ENCODE data around the gene AEBP1. TPM values are rescaled to one million over a fixed set of nuclear protein-coding genes. Genes with fewer than 3 reads are reported as not detected.

Gene AEBP1
- total RNA-seq, 1 experiment from 2014 or later = 49.3 TPM

DNA sequence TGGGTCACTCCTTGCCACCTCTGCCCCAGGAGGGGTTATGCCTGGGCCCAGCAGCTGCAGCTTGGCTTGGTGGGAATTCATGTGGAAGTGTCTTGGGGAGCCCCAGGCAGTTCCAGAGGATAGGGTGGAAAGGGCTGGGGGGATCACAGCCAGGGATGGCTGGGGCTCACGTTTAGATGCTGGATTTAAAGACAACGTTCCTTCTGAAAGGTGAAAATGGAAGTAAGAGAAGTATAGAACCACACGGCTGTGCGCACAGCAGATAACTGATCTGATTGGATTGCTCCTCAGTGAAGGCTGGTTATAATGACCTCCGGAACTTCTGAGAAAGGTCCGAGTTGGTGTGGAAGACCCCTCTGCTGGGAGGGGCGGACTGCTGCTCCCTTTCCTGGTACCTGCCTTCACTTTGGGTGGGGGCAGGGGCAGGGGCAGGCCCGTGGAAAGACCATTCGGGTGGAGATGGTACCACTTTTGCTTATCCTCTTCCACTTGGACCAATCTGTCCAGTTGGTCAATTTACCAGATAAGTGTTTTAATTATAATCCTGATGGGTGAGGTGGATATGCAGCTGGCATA, 44.9 kb downstream of the AEBP1 start:
- Histone ChIP-seq H2BK20ac (ENCODE audit: low read depth, low read length, poor library complexity, severe bottlenecking) (no peak overlapping the region), H4K5ac (ENCODE audit: insufficient read length, low read depth, low read length) (no peak overlapping the region), H3K14ac (ENCODE audit: insufficient read depth, low read length) (no peak overlapping the region), H3K9ac (ENCODE audit: extremely low read depth, insufficient read length, low read length) (no peak overlapping the region), H3K9me3 (ENCODE audit: control insufficient read depth, low read depth, low read length) (no peaks in the 10 kb centered on the region), H3K23ac (ENCODE audit: insufficient read length, low read depth, low read length) (no peak overlapping the region), H3K79me2 (ENCODE audit: insufficient read depth, low read length) (no peaks in the 10 kb centered on the region), H2AK5ac (ENCODE audit: insufficient read length, low read length) (no peak overlapping the region), H2AFZ (ENCODE audit: low read length) (no peak overlapping the region), H2BK120ac (ENCODE audit: low read depth, low read length, poor library complexity, severe bottlenecking) (no peak overlapping the region), H3K23me2 (ENCODE audit: insufficient read length, low read depth, low read length, poor library complexity, severe bottlenecking) (peaks cover 9% of the 10 kb centered on the region), H3K27me3 (ENCODE audit: insufficient read depth, low read length) (peaks cover 8% of the 10 kb centered on the region; the same call in 1 of the 2 replicates), H2BK15ac (ENCODE audit: low read depth, low read length) (no peak overlapping the region), H4K20me1 (ENCODE audit: control insufficient read depth, insufficient read depth, insufficient read length) (no peaks in the 10 kb centered on the region), H2BK5ac (ENCODE audit: insufficient read length, low read length) (no peak overlapping the region), H3K4me1 (ENCODE audit: insufficient read depth, low read length) (no peaks in the 10 kb centered on the region), H4K91ac (ENCODE audit: insufficient read length, low read depth, low read length) (no peak overlapping the region), H3T11ph (ENCODE audit: low read length) (no peak overlapping the region), H3K56ac (ENCODE audit: insufficient read length, low read depth, low read length) (no peak overlapping the region), H3K27ac (ENCODE audit: insufficient read length, low read depth, low read length) (no peak overlapping the region), H4K8ac (replicated peaks; ENCODE audit: insufficient read length, low read depth, low read length) (no peak overlapping the region), H3K79me1 (ENCODE audit: insufficient read depth, low read depth, low read length, poor library complexity, severe bottlenecking) (no peaks in the 10 kb centered on the region), H2BK12ac (ENCODE audit: insufficient read length, low read depth, low read length) (no peak overlapping the region), H3K4ac (ENCODE audit: low read depth, low read length) (no peak overlapping the region), H3K4me2 (ENCODE audit: insufficient read depth, insufficient read length, low read length) (no peak overlapping the region), H3K18ac (ENCODE audit: insufficient read length, low read depth, low read length) (no peak overlapping the region)
- DNase-seq = peak; percentile 21
- whole genome bisulfite sequencing (ENCODE audit: extremely low coverage, insufficient read length, low lambda C conversion rate) = no CpG with 5 or more reads among the region's 9 CpGs
- H3K9me3 Mint-ChIP-seq = no peaks in the 10 kb centered on the region
- H3K4me3 Mint-ChIP-seq = no peak overlapping the region
- no peak for TF ChIP-seq CTCF (conservative IDR thresholded peaks at IDR 0.05)
- no peak overlapping the region for H3K27ac Mint-ChIP-seq
- H3K4me1 Mint-ChIP-seq = peaks cover 14 to 27% of the 10 kb centered on the region in 2 experiments
- H3K27me3 Mint-ChIP-seq (ENCODE audit: low read depth) = peaks cover 43% of the 10 kb centered on the region
- no peaks in the 10 kb centered on the region for H3K36me3 Mint-ChIP-seq (ENCODE audit: insufficient read depth in 1 of 3, low read depth in 3 of 3)
